Measurements from ENCODE around the gene SNAP29.
"Not testable (repeated sequence)": the region's sequence is repeated elsewhere in the genome, so short reads cannot be mapped to it uniquely, and the experiment has no call there.

The SNAP29 gene

DNA sequence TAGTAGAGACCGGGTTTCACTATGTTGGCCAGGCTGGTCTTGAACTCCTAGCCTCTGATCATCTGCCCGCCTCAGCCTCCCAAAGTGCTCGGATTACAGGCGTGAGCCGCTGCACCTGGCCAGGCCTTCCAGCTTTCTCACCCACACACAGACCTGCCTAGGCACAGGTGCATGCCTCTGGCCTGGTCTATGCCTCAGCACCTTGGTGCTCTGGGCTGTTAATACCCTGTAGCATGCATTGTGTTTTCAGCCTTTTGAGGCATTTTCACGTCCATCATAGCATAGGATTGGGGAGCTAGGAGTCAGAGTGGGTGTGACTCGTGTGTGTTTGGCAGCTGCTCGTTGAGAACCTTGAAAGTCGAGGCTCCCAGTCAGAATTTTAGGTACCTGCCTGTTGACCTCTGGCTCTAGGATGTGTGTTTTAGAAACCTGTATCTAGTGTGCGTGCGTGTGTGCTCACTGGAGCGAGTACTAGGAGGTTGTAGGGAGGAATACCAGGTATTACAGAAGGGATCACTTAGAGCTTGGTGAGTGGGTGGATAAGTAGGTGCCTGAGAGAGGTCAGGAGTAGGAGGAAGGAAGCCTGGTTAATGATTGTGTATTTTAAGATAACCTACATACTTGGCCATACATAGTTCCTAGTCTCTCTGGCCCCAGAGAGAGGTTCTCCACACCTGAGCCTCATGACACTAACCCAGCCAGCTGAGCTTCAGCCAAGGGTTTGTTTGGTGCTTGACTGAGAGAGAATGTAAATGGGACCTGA, 78.4 kb downstream of the SNAP29 start:
- no peaks in the 10 kb centered on the region for H3K27me3 ChIP-seq (ENCODE audit: insufficient read depth, poor library complexity, severe bottlenecking)
- no peak for DNase-seq (ENCODE audit: low read depth in 1 of 2, low spot score in 1 of 2)
- TF ChIP-seq CTCF (IDR thresholded peaks at IDR 0.05; ENCODE audit: insufficient read depth, low read length) (no peak), SPI1 (IDR thresholded peaks at IDR 0.05; ENCODE audit: borderline replicate concordance, low read depth) (no peak), REST (IDR thresholded peaks at IDR 0.05; ENCODE audit: insufficient replicate concordance, low read depth) (no peak), GABPA (IDR thresholded peaks at IDR 0.05; ENCODE audit: low read depth) (no peak), POLR2AphosphoS5 (IDR thresholded peaks at IDR 0.05; ENCODE audit: low read depth) (no peak)
- no peak overlapping the region for H3K27ac ChIP-seq (replicated peaks)
- H3K4me3 ChIP-seq (replicated peaks; ENCODE audit: insufficient read depth, low read length): no peak overlapping the region

GRCh38 chr22:20937794-20938671, 79.2 kb downstream of the SNAP29 start:
- Histone ChIP-seq H3K27ac (replicated peaks) (no peak overlapping the region), H3K27me3 (ENCODE audit: insufficient read depth, poor library complexity, severe bottlenecking) (no peaks in the 10 kb centered on the region), H3K4me3 (replicated peaks; ENCODE audit: insufficient read depth, low read length) (no peak overlapping the region)
- no peak for DNase-seq (ENCODE audit: low read depth in 1 of 2, low spot score in 1 of 2)
- TF ChIP-seq POLR2AphosphoS5 (IDR thresholded peaks at IDR 0.05; ENCODE audit: low read depth) (no peak), CTCF (IDR thresholded peaks at IDR 0.05; ENCODE audit: insufficient read depth, low read length) (no peak), REST (IDR thresholded peaks at IDR 0.05; ENCODE audit: insufficient replicate concordance, low read depth) (no peak), GABPA (IDR thresholded peaks at IDR 0.05; ENCODE audit: low read depth) (no peak)

GRCh38 chr22:20939457-20940185, 80.8 kb downstream of the SNAP29 start:
- not testable (repeated sequence) for DNase-seq (ENCODE audit: low read depth in 1 of 2, low spot score in 1 of 2); H3K27ac ChIP-seq (replicated peaks); H3K4me3 ChIP-seq (replicated peaks; ENCODE audit: insufficient read depth, low read length); H3K27me3 ChIP-seq (ENCODE audit: insufficient read depth, poor library complexity, severe bottlenecking)

DNA sequence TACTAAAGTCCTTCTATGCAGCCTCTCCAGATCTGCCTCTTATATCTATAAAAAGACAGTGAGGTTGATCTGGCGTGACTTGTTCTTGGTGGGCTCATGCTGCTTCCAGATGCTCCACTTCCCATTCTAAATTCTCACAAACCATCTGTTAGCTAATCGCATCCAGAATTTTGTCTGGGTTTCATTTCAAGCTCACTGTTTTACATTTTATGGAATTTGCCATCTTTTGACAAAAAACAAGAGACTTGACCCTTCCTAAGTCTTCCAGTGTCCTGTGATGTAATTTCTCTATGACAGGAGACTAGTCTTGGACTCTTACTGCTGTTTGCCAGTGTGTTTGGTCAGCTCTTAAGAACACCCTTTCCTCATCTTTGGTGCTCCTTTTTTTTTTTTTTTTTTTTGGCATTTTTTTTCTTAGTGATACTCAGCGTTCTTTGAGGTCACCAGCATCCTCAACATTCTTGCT, 81.4 kb downstream of the SNAP29 start:
- Histone ChIP-seq H3K27me3 (ENCODE audit: insufficient read depth, poor library complexity, severe bottlenecking) (no peaks in the 10 kb centered on the region), H3K27ac (replicated peaks) (no peak overlapping the region), H3K4me3 (replicated peaks; ENCODE audit: insufficient read depth, low read length) (no peak overlapping the region)
- no peak for DNase-seq (ENCODE audit: low read depth in 1 of 2, low spot score in 1 of 2)
- TF ChIP-seq POLR2AphosphoS5 (IDR thresholded peaks at IDR 0.05; ENCODE audit: low read depth): no peak
- no peak for TF ChIP-seq REST (IDR thresholded peaks at IDR 0.05; ENCODE audit: insufficient replicate concordance, low read depth)
- no peak for TF ChIP-seq GABPA (IDR thresholded peaks at IDR 0.05; ENCODE audit: low read depth)
- TF ChIP-seq CTCF (IDR thresholded peaks at IDR 0.05; ENCODE audit: insufficient read depth, low read length): no peak
- no peak for TF ChIP-seq SPI1 (IDR thresholded peaks at IDR 0.05; ENCODE audit: borderline replicate concordance, low read depth)

Data from HL-60 (cell line).